ENCODE results near the gene IFRD1.
A peak's percentile ranks its signal among the peaks of the same experiment; 100 is the strongest.

The IFRD1 gene

DNA sequence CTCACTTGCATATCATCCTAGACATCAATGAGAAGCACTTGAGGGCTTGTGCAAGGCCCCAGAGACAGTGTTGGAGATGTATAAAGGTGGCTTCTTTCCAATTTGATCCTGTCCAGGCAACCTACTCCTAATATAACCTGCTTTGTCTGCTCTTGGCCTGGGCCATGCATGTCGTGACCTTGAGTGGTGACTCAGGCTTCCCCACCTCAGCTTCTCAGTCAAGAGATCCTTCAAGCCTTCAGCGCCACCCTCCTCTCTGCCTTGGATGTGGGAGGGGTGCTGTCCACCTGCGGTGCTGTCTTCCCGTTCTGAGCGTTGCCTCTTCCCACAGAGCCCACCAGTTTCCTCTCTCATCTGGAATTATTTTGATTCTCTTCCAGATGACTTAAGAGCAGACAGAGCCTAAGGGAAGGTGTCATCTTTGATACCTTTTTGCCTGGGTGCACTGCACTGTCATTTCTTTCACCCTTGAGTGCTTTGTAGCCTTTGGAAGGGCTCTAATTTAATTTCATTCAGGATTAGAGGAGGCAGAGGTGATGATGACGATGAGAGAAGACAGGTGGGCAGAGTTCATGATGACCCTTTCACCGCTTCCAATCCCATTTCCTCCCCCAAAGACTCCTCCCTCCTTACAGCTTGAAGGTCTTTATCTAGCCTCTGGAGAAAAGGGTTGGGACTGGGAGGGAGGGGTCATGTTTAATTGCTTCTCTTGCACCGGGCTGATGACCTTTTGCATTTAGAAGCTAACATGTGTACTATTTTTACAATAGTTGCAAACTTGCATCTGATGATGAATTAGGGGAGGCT, 37.4 kb downstream of the IFRD1 start:
- DNase-seq (ENCODE audit: low read depth) = no peak

DNA sequence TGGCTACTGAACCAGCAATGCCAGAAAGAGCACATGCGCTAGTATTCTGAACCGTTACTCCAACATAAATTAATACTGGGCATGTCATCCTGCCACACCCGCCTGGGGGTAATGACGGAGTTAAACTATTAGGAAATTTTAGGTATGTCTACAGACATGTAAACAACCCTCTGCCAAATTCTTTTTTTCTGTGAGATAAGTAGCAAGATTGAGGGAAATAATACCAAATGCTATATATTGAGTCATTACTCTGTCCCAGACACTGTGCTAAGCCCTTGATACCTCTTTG, 37.9 kb downstream of the IFRD1 start:
- no peak for DNase-seq (ENCODE audit: low read depth)

DNA sequence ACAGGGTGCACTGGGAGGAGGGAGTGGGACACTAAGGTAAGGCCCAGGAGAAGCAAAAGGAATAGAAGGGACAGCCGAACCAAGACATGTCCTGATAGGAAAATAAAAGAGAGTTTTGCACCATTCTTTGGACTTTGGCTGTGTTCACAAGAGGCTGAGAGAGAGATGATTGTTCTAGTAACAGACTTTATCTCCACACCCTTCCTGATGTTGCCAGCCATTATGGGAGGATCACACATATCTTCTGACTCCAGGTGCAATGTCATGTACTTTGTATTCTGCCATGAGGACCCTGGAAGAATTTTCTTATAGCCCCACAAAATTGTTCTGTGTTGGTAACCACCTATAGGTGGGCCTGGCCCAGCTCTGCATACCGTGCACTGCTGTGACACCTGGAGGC, 41.9 kb downstream of the IFRD1 start:
- no peak for DNase-seq (ENCODE audit: low read depth)

DNA sequence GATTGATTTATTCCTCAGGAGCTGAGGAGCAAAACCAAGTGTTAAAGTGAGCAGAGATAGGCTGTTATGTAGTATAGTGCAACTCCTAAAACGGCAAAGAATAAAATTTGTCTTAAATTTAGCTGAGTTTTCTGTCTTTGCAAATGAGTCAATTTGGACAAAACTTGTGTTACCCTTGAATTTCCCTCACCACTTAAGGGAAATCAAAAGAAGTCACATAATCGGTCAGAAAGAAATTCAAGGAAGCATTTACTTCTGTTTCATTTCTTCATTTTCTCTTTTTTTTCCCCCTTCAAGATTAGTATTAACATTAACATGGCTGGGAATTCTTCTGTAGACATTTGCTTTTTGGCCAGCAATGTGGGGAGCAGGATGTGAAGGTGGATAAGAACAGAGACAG, 44.4 kb downstream of the IFRD1 start:
- DNase-seq (ENCODE audit: low read depth) = no peak

DNA sequence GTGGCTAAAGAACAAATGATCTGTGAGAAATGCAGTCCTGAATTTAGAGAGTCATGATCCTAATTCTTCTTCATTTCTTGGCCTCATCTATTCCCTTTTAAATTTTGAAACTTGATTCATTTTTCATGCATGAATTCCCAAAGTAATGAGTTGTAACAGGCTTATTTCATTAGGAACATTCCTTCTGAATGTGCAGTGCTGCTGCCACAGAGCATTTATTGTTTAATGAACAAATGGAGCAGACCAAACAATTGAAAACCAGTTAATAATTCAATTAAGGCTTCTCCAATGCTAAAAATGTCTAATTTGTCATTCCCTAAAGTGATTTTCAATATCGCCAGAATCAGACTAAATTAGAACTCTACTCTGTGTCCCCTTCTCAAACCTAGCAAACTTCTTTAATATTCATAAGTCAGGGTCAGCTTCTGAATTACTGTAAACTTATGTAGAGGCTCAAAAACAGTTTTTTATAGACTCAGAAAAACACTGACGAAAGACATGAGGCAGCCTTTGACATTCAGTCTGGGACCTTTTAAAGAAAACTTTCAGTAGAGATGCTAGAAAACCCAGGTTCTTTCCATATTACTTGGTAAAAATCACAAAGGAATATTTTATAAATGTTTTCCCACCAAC, 45.0 kb downstream of the IFRD1 start:
- DNase-seq (ENCODE audit: low read depth) = no peak

DNA sequence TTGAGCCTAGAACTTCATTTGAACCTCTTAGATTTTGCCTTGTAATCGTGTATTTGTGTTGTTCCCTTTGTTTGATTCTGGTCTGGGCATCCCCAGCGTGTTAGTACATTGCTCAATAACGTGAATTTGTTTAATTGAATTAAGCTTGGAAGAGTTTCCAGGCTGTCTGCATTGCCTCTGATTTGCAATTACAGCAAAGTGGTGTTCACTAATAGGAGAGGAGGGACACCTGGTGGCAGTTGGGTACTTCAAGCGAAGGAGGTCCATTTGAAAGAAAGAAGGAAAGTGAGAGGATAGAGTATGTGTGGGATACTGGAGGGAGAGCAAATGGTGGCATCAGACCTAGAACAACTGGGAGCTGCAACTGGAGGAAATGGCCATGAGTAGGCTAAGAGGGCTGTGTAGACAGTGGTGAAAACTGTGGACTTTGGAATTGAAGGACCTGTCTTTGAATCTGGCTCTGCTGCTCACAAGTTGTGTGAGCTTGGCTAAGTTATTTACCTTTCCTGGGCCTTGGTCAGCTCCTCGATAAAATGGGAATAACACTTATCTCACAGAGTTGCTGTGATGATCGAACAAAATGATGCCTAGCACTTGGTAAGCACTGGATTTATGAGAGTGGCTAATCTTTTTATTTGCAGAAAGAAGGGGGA, 45.7 kb downstream of the IFRD1 start:
- no peak for DNase-seq (ENCODE audit: low read depth)

DNA sequence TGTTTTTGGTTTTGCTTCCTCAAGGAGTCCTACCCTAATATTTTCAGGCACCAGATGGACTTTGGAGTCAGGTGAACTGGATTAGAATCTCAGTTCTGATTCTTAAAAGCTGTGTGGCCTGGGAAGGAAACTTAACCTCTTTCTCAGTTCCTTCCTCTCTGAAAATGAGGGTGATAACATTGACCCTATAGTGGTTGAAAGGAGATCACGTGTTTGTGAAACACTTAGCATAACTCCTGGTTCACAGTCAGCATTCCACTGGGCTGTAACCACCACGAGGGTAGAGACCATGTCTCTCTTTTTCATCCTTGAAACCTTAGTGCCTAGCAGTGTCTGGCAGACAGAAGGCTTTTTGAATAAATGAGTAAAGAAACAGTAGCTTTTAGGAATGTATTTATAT, 47.2 kb downstream of the IFRD1 start:
- no peak for DNase-seq (ENCODE audit: low read depth)

DNA sequence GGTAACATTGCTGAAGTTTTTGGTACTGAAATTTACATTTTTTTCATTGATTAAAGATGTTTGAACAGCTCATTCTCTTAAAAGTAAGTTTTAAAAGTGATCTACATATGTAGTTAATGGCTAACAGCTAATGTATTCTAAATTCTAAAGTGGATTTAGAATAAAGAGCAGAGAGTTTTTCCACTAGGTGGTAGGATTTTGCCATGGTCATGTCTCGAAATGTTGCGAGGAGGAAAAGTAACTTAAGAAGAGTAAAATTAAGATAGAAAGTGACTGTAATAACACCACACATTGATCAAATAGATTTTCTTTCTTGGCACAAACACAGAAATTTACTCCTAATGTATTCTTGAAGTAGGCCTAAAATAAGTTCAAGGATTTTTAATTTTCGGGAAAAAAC, 50.4 kb downstream of the IFRD1 start:
- DNase-seq (ENCODE audit: low read depth) = no peak

DNA sequence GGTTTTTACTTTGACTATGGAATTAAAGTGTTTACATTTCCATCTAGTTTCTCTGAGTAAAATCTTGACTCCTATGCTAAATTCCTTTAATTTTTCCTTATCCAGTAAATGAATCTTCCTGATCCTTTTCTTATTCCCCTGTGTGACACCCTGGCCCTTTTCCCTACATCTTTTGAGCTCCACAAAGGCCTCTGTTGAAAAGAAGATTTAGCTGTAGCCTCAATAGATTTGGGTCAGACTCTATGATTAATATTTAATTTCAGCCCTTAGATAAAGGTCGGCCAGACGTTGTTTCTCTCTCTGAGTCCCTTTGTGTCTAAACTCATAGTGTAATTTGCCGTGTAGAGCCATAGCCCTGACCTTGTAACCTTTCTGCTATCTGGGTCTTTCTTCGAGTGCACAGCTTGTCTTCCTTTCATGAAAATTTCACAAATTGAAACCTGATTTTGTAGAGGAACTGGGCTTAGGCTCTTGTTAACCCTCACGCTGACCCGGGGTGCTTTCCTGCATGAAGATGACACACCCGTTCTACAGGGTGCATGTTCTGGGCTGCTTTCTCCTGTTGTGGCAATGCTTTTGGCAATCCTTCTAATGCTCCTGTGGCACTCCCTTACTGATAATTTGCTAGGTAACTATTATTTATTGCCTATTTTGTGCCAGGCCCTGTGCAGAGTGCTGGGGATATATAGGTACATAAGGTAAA, 51.7 kb downstream of the IFRD1 start:
- no peak for DNase-seq (ENCODE audit: low read depth)

DNA sequence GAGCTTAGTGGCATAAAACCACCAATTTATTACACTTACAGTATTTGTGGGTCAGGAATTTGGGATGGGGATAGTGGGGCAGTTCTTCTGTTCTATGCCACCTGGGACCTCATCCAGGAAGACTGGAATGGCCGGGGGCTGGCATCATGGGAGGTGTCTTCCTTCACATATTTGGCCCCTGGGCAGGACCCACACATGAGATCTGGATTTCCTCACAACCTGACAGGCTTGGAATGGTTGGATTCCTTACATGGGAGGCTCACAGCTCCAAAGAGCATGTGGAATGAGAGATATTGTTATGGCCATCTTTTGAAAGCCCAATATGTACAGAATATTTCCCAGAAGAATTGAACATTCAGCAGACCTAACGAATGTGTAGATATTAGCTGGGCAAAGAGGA, 52.4 kb downstream of the IFRD1 start:
- DNase-seq (ENCODE audit: low read depth) = no peak

DNA sequence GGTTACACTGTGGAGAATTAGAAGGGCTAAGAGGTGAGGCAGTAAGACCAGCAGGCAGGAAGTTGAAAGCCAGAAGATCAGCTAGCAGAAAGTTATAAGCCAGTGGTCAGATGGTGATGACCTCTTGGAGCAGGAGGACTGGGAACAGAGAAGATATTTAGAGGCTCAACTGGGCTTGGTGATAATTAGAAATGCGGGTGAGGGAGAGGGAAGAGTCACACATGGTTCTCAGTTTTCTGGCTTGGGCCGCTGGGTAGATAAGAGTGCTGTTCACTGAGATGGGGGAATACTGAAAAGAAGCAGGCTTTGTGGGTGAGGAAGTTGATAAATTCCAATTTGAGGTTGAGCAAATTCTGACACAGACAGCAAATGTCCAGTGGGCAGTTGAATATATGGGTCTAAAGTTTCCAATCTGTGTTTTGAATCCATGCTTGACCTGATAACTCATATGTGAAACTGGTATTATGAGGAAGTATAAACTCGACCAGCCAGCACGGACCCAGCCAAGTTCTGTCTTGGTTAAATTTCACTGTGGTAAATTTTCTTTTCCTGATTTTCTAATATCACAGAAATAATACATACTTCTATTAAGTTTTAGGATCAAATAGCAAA, 53.2 kb downstream of the IFRD1 start:
- no peak for DNase-seq (ENCODE audit: low read depth)

DNA sequence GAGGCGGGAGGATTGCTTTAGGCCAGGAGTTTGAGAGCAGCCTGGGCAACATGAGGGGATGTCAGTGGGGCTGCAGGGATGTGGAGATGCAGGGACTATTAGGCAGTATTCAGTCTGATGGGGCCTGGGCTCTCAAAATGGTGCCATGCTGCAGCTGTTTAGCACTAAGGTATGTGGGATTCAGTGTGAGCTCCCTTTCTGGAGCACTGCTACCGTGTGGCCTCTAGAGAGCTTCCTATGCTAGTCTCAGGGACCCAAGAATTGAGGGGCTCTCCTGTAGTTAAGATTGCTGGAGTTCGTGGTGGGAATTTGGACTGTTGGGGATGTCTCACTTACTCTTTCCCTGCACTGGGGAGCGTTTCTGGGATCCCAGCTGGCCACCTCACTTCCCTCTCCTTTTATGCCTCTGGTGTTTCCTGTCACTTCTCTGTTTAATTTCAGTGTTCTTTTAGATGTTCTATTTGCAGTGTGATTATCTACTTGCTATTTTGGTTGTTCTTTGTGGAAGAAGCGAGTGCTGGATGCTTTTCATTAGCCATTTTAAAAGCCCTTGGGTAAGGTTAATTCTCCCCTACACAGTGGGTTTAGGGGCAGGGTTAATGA, 53.9 kb downstream of the IFRD1 start:
- no peak for DNase-seq (ENCODE audit: low read depth)

DNA sequence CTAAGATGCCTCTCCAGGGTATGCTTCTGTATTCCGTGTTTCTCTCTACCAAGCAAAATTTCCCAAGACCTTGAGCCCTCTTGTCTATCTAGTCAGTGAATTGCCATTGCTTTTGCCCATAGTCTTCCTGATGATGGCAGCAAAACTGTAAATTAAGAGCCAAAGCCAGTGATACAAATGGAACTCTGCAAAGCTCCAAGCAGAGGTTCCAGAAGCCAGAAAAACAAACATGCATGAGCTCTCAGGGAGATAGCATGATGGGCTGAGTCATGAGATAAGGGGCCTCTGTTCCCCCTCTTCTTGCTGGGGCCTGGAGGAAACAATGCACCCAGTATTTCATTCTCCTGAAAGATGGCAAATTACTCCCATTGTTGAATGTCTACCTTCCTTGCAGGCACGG, 55.2 kb downstream of the IFRD1 start:
- no peak for DNase-seq (ENCODE audit: low read depth)

DNA sequence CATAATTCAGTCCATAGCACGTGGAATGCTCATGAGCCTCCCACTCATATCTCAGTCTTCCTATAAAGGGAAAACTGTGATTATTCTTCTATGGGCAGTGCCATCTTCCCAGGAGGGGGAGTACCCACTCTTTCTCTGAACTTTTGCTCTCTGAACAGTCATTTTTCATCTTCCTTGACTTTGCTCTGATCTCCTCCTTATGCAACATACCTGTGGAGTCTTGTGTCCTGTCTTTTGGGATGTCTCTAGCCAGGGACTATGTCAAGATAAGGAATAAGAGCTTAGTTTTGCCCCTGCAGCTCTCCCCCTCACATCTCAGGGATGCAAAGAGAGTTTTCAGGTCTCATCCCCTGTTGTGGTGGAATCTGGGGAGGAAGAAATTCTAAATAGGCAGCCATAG, 58.1 kb downstream of the IFRD1 start:
- DNase-seq (ENCODE audit: low read depth) = no peak

DNA sequence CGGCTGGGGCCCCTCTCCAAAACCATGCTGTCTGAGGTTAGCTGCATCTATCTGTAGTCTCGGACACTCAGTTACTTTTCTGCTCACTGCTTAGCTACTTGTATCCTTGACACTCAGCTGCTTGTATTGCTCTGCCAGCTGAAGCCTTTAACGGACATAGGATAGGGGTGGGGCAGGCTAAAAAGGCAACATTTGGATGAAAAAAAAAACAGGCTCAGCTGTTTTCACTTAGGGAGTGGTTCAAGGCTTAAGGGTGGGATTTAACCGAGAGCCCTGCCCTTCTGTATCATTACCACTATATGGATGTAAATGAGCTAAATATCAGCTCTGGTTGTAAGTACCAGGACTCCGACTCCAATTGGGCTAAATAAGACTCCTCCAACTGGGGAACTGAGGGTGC, 59.1 kb downstream of the IFRD1 start:
- DNase-seq (ENCODE audit: low read depth) = no peak

DNA sequence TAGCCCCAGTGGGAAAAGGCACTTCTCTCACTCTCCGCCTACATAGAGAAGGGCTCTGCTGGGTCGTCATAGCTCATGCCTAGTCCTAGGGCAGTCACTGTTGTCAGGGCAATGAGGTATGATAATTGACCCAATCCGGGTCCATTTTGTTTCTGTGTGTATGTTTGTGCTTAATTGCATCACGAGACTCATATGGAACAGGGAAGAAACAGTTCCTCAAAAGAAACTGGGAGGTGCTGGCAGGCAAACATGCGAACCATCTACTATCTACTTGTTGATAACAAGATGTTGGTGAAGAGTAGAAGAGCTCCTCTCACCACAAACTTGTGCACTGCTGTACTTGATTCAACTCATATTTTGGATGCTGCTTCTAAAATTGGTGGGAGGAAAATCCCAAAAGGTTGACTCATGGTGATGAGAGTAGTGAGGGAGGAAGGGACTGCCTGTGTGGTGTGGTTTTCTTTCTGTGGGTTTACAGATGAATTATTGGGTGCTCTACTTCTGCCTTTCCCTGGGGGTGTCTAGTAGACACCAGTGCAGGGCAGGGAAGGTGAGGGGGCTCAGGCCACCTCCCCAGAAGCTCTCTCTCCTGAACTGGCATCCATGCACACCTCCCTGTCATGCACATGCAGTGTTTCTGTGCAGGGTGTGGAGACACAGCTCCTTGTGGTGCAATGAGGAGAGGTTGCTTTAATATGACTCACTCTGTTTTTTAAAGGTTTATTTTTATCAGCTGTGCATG, 59.9 kb downstream of the IFRD1 start:
- DNase-seq (ENCODE audit: low read depth) = peak; percentile 45

DNA sequence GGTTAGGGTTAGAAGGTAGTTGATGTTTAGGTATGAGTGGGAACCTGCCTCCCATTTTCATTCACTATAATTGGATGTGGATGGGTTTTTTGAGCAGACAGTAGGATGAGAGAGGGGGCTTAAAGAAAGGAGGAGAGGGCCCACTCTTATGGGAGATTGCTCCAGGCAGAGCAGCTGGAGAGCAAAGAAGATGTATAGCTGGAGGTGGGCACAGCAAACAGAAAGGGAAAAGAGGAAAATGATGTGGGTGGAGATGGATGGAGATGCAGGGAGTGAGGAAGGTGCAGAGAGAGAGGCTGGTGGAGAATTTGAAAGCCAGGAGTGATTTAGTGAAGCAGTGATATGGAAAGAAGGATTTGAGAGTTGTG, 60.5 kb downstream of the IFRD1 start:
- no peak for DNase-seq (ENCODE audit: low read depth)

DNA sequence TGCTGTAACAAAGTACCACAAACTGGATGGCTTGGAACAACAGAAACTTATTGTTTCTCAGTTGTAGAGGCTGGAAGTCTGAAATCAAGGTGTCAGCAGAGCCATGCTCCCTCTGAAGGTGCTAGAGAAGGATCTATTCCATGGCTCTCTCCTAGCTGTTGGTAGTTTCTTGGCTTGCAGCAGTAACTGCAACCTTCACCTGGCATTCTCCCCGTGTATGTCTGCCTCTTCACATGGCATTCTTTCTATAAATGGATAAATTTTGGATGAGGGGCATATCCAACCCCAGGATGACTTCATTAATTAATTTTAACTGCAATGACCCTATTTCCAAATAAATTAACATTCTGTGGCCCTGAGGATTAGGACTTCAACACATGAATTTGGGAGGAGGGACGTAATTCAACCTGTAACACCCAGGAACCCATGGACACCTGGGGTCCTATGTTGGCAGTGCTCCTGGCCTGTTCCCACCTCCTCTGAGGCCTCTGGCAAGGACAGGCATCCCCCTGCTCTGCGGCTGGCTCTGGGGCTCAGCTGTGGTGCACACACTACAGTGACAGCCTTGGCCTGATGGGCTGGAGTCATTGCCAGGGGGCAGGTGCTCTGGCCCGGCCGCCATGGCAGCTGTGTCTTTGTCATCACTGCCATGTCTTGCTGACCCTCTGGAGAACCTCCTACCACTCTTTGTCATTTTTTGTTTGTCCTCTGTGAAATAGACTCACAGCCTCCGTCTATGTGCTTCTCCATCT, 61.4 kb downstream of the IFRD1 start:
- no peak for DNase-seq (ENCODE audit: low read depth)

DNA sequence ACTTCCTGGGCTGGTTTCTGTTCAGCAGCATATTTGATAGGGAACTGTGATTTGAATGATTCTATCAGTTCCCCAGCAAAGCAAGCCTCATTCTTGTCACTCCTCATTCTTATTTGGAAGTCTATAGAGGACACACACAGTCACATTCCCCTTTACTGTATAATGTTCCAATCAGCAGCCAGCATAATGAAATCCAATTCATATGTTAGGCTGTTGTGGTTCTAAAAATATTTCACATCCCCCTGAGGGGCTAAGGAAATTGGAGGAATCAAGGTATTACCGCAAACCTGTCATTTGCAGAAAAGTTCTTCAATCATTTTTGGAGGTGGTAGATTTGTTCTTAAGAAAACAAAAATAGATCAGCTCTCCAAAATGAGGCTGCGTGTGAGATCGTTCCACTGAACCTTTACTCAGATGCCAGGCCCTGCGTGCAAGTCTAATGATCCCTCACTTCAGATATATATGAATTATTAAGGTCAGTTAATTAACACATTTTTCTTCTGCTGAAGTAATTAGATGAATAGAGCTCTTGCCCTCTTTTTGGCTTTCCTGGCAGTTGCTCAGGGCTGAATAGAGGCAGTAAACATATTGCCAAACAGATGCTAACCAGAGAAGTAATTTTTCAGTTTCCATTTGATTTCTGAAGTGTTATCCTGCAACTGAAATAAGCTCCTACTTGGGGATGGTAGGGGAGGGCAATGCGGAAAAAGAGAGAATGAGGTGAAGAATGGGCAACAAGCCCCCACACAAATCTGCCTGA, 62.4 kb downstream of the IFRD1 start:
- DNase-seq (ENCODE audit: low read depth) = no peak

DNA sequence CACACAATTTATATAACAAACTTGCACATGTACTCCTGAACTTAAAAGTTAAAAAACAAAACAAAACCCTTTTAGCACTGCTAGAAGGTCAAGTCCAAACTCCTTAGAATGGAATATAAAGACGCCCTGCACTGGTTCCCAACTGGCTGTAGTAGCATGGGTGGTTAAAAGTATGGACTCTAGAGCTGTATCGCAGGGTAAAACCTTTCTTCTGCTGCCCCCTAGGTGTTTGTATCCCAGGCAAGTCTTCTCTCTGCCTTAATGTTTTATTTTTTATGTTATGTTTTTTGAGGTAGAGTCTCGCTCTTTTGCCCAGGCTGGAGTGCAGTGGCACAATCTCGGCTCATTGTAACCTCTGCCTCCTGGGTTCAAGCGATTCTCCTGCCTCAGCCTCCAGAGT, 65.7 kb downstream of the IFRD1 start:
- DNase-seq (ENCODE audit: low read depth) = no peak
